LHCN-M2 (cell line): ENCODE results near the gene ELMO2. TPM values are rescaled to one million over a fixed set of nuclear protein-coding genes. Genes with fewer than 3 reads are reported as not detected.

Experiments
- DNase-seq: peaks from one replicate; pipeline ENCODE4 v3.0.0-alpha.2; 2012; ENCODE audit warnings: low read depth
- polyA plus RNA-seq: library from polyadenylated mRNA; unstranded; fragments of >200 nt; gene quantifications from one replicate; pipeline ENCODE4 v1.2.1, GENCODE V29; 2012; ENCODE audit warnings: missing spikeins
- total RNA-seq: library from RNA; depleted of rRNA; stranded (reverse); fragments of >200 nt; gene quantifications from 2 replicates; pipeline ENCODE4 v1.2.3, GENCODE V29; 2014; rRNA removed

Gene ELMO2
- 26.9 and 33.8 TPM in 2 replicates for total RNA-seq
- 27.2 TPM for polyA plus RNA-seq

- DNase-seq = peak; percentile 94
These were observed at the start of gene ELMO2 for GRCh38 chr20:46406200-46406985. Gene ELMO2, minus strand, starts transcription at chr20:46406615. Its CDS starts 12,133 bp downstream, at chr20:46394482.

GRCh38 chr20:46455729-46456128 is 49.3 kb upstream of the ELMO2 start:
- DNase-seq = no peak

GRCh38 chr20:46446851-46447250 is 40.4 kb upstream of the ELMO2 start:
- no peak for DNase-seq

GRCh38 chr20:46439837-46440236 is 33.4 kb upstream of the ELMO2 start:
- no peak for DNase-seq

- peak; percentile 44 for DNase-seq
These were observed 31.8 kb upstream of the ELMO2 start for GRCh38 chr20:46438156-46438750.

- no peak for DNase-seq
These were observed 28.7 kb upstream of the ELMO2 start for GRCh38 chr20:46435146-46435545.

- DNase-seq = no peak
These were observed 28.2 kb upstream of the ELMO2 start for GRCh38 chr20:46434597-46434996.

- DNase-seq = no peak
These were observed 26.6 kb upstream of the ELMO2 start for GRCh38 chr20:46433051-46433450.

- no peak for DNase-seq
These were observed 24.7 kb upstream of the ELMO2 start for GRCh38 chr20:46430921-46431712.

- DNase-seq = no peak
These were observed 21.0 kb upstream of the ELMO2 start for GRCh38 chr20:46427384-46427783.

- DNase-seq = no peak
These were observed 17.6 kb upstream of the ELMO2 start for GRCh38 chr20:46423882-46424482.

GRCh38 chr20:46423342-46423741 is 16.9 kb upstream of the ELMO2 start:
- DNase-seq = no peak

GRCh38 chr20:46420878-46421277 is 14.5 kb upstream of the ELMO2 start:
- no peak for DNase-seq

GRCh38 chr20:46419882-46420281 is 13.5 kb upstream of the ELMO2 start:
- no peak for DNase-seq

GRCh38 chr20:46416839-46417238 is 10.4 kb upstream of the ELMO2 start:
- no peak for DNase-seq

- DNase-seq = no peak
These were observed 10.0 kb upstream of the ELMO2 start for GRCh38 chr20:46416421-46416820.

GRCh38 chr20:46415773-46416172 is 9.4 kb upstream of the ELMO2 start:
- DNase-seq = no peak

- no peak for DNase-seq
These were observed 8.2 kb upstream of the ELMO2 start for GRCh38 chr20:46414608-46415007.

- no peak for DNase-seq
These were observed 5.2 kb upstream of the ELMO2 start for GRCh38 chr20:46411637-46412036.

- DNase-seq = no peak
These were observed 1.9 kb upstream of the ELMO2 start for GRCh38 chr20:46408281-46408731.

- DNase-seq = no peak
These were observed 1.2 kb upstream of the ELMO2 start for GRCh38 chr20:46407671-46407996.
